Kidney epithelial cell (primary cell): ENCODE data around the gene ITGB5. TPM values are rescaled to one million over a fixed set of nuclear protein-coding genes. Genes with fewer than 3 reads are reported as not detected.
A peak's percentile ranks its signal among the peaks of the same experiment; 100 is the strongest.
"Not testable (repeated sequence)": the region's sequence is repeated elsewhere in the genome, so short reads cannot be mapped to it uniquely, and the experiment has no call there.

Source experiments
- DNase-seq: peaks from one replicate; pipeline ENCODE4 v3.0.0-alpha.2; 2010; ENCODE audit warnings: low read depth
- H3K27me3 ChIP-seq: 2 replicates; pipeline ENCODE4 v1.6.0; 2011; ENCODE audit warnings: low read length; ENCODE audit not compliant: control insufficient read depth, insufficient read depth
- H3K36me3 ChIP-seq: 2 replicates; pipeline ENCODE4 v1.5.1; 2011; ENCODE audit warnings: low read length; ENCODE audit not compliant: control insufficient read depth, insufficient read depth
- H3K4me3 ChIP-seq: 2 replicates; pipeline ENCODE4 v1.5.1; 2011; ENCODE audit warnings: low read depth, mild to moderate bottlenecking, control low read depth, low read length
- CTCF ChIP-seq: IDR thresholded peaks from 2 replicates; pipeline ENCODE4 v1.5.1; 2011; ENCODE audit warnings: mild to moderate bottlenecking, moderate library complexity, low read length, control low read depth, inconsistent platforms; ENCODE audit not compliant: insufficient read depth, poor library complexity, severe bottlenecking
- total RNA-seq: library from RNA; depleted of rRNA; stranded (reverse); fragments of >200 nt; gene quantifications from 2 replicates; pipeline ENCODE4 v1.2.3, GENCODE V29; 2015

Gene ITGB5
- total RNA-seq, 1 donor from 2014 or later: 86.0 TPM

- Histone ChIP-seq H3K27me3 (no peaks in the 10 kb centered on the region), H3K36me3 (no peaks in the 10 kb centered on the region), H3K4me3 (no peak overlapping the region)
- DNase-seq: no peak
- no peak for TF ChIP-seq CTCF
These were observed 57.9 kb downstream of the ITGB5 start for GRCh38 chr3:124829178-124829818.

- H3K36me3 ChIP-seq, H3K27me3 ChIP-seq, H3K4me3 ChIP-seq, DNase-seq: not testable (repeated sequence)
- TF ChIP-seq CTCF: peak; percentile 10
These were observed 59.5 kb downstream of the ITGB5 start for GRCh38 chr3:124827476-124828206.

GRCh38 chr3:124826703-124827102 lies 60.5 kb downstream of the ITGB5 start:
- Histone ChIP-seq H3K27me3 (no peaks in the 10 kb centered on the region), H3K36me3 (no peaks in the 10 kb centered on the region), H3K4me3 (no peak overlapping the region)
- TF ChIP-seq CTCF: no peak
- no peak for DNase-seq

- Histone ChIP-seq H3K4me3 (no peak overlapping the region), H3K27me3 (no peaks in the 10 kb centered on the region), H3K36me3 (no peaks in the 10 kb centered on the region)
- no peak for DNase-seq
- no peak for TF ChIP-seq CTCF
These were observed 62.8 kb downstream of the ITGB5 start for GRCh38 chr3:124824286-124824915.

DNA sequence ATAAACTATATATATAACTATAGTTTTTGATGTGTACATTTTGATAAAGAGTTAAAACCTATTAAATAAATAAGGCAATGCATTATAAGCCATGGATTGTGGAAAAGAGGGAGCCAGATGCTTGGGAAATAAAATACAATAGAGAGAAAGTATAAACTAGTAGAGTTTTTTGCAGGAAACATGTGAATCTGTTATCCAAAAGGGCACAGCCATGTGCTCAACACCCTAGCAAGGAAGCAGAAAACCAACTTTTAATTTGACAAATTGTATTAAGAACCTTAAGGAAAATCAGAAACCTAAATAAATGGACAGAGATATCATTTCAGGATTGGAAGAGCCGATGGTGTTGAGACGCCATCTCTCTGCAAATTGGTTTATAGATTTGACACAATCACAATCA lies 63.5 kb downstream of the ITGB5 start:
- TF ChIP-seq CTCF: no peak
- H3K36me3 ChIP-seq: no peaks in the 10 kb centered on the region
- no peak for DNase-seq
- no peak overlapping the region for H3K4me3 ChIP-seq
- no peaks in the 10 kb centered on the region for H3K27me3 ChIP-seq
